Caki2 (cell line): ENCODE data around the gene GNG14. TPM values are rescaled to one million over a fixed set of nuclear protein-coding genes. Genes with fewer than 3 reads are reported as not detected.
"Not testable (repeated sequence)": the region's sequence is repeated elsewhere in the genome, so short reads cannot be mapped to it uniquely, and the experiment has no call there.

ENCODE experiments used
- DNase-seq: peaks from one replicate; pipeline ENCODE4 v3.0.0-alpha.2; 2015; ENCODE audit warnings: low read depth
- in situ Hi-C: cut with HindIII; loops from 2 replicates; pipeline ENCODE4 v1.10.0; 2016; ENCODE audit warnings: low sequenced_read_pairs, low pct_unique_long_range_greater_than_20kb, mixed read lengths
- total RNA-seq: library from RNA; depleted of rRNA; stranded (reverse); fragments of >200 nt; shearing (Covaris generic); gene quantifications from 2 replicates; pipeline ENCODE4 v1.2.3, GENCODE V29; 2014; ENCODE audit warnings: low replicate concordance

GNG14 gene
- total RNA-seq, 1 experiment from 2014 or later: not detected

GRCh38 chr19:12689581-12690216, 1.9 kb downstream of the GNG14 start:
- in situ Hi-C loops: no loop called here
- DNase-seq: no peak

GRCh38 chr19:12692960-12693359, 5.2 kb downstream of the GNG14 start:
- DNase-seq: no peak
- in situ Hi-C loops: no loop called here

GRCh38 chr19:12694641-12695040, 6.8 kb downstream of the GNG14 start:
- in situ Hi-C loops: no loop called here
- no peak for DNase-seq

GRCh38 chr19:12695096-12695495, 7.3 kb downstream of the GNG14 start:
- in situ Hi-C loops: no loop called here
- DNase-seq: no peak

GRCh38 chr19:12695514-12695913, 7.7 kb downstream of the GNG14 start:
- no peak for DNase-seq
- in situ Hi-C loops: no loop called here

GRCh38 chr19:12695997-12696365, 8.2 kb downstream of the GNG14 start:
- in situ Hi-C loops: no loop called here
- DNase-seq: no peak

- peak; percentile 86 for DNase-seq
- in situ Hi-C loops: no loop called here
Measured at GRCh38 chr19:12696366-12697335, 8.9 kb downstream of the GNG14 start, which contains the start of gene FBXW9. Gene FBXW9, minus strand, starts transcription at chr19:12696631. Its CDS starts 50 bp downstream, at chr19:12696581.

- DNase-seq, in situ Hi-C loops: not testable (repeated sequence)
Measured at GRCh38 chr19:12697425-12697824, 9.6 kb downstream of the GNG14 start.

- DNase-seq: no peak
- in situ Hi-C loops: no loop called here
Measured at GRCh38 chr19:12698138-12698537, 10.3 kb downstream of the GNG14 start.

- in situ Hi-C loops: no loop called here
- DNase-seq: no peak
Measured at GRCh38 chr19:12701596-12702282, 13.9 kb downstream of the GNG14 start.

- in situ Hi-C loops: no loop called here
- peak; percentile 88 for DNase-seq
Measured at GRCh38 chr19:12703046-12703445, 15.2 kb downstream of the GNG14 start.

GRCh38 chr19:12705169-12705568, 17.4 kb downstream of the GNG14 start:
- in situ Hi-C loops: no loop called here
- DNase-seq: no peak

- in situ Hi-C loops: no loop called here
- DNase-seq: no peak
Measured at GRCh38 chr19:12705654-12706331, 18.0 kb downstream of the GNG14 start.

- DNase-seq: no peak
- in situ Hi-C loops: no loop called here
Measured at GRCh38 chr19:12706332-12706718, 18.5 kb downstream of the GNG14 start.

GRCh38 chr19:12708641-12709040, 20.8 kb downstream of the GNG14 start:
- in situ Hi-C loops: no loop called here
- no peak for DNase-seq

GRCh38 chr19:12711187-12711586, 23.4 kb downstream of the GNG14 start:
- in situ Hi-C loops: no loop called here
- no peak for DNase-seq

GRCh38 chr19:12712077-12712476, 24.3 kb downstream of the GNG14 start:
- DNase-seq: peak; percentile 21
- in situ Hi-C loops: not testable (repeated sequence)

- not testable (repeated sequence) for DNase-seq
Measured at GRCh38 chr19:12713304-12713703, 25.5 kb downstream of the GNG14 start.

More at GRCh38 chr19:12713304-12713703, 25.5 kb downstream of the GNG14 start:
- in situ Hi-C loops: not testable (repeated sequence)
